HepG2 (cell line): ENCODE data around the gene PLK4. TPM values are rescaled to one million over a fixed set of nuclear protein-coding genes. Genes with fewer than 3 reads are reported as not detected.
"Not testable (repeated sequence)": the region's sequence is repeated elsewhere in the genome, so short reads cannot be mapped to it uniquely, and the experiment has no call there.

Experiments used
- ATAC-seq: fragments of 200-7000 bp; cut with Tn5 transposase; 3 replicates; pipeline ENCODE4 v1.9.1; 2020; ENCODE audit warnings: mild to moderate bottlenecking, moderate library complexity
- BruUV-seq: library from RNA; stranded (reverse); fragments of 400-500 nt; replicated peaks from 2 replicates; lab custom pipeline; 2021; lab: Mats Ljungman, UMichigan
- CTCF ChIA-PET: fragments of 300-600 bp; formaldehyde crosslinking; extraction: SDS; loops from one replicate; lab custom pipeline; 2021; ENCODE audit warnings: low total read pairs, inconsistent platforms, low intra/inter-chr PET ratio; lab: Yijun Ruan, JAX
- POLR2A ChIA-PET: fragments of 350-600 bp; sonication (Branson Sonifier 250); formaldehyde crosslinking; loops from one replicate; lab custom pipeline; 2020; ENCODE audit warnings: antibody characterized with exemption, inconsistent platforms; lab: Yijun Ruan, JAX
- DNase-seq: peaks from one replicate; pipeline ENCODE4 v3.0.0-alpha.2; 2015; ENCODE audit warnings: low spot score
- FAIRE-seq: peaks from 3 replicates; lab custom pipeline; 2011; peaks lifted over from hg19 to GRCh38; lab: Jason Lieb, UNC
- H2AFZ ChIP-seq: one replicate; pipeline ENCODE4 v1.6.1; 2011; ENCODE audit warnings: low read length, inconsistent platforms
- H3K27ac ChIP-seq: fragments of 300-600 bp; 3 replicates; pipeline ENCODE4 v1.8.0; 2011; ENCODE audit warnings: mixed run types, mild to moderate bottlenecking, mixed read lengths, low read length, inconsistent platforms; ENCODE audit not compliant: insufficient read depth; ENCODE audit errors: extremely low read length
- H3K27me3 ChIP-seq, 2 experiments: fragments of 200-600 bp in 1 of 2; 2 replicates in 1 of 2; 3 replicates in 1 of 2; pipeline versions ENCODE4 v1.6.0 to v1.8.0; 2011; ENCODE audit warnings: low read length in 2 of 2, mild to moderate bottlenecking in 2 of 2, moderate library complexity in 2 of 2, inconsistent platforms in 1 of 2; ENCODE audit not compliant: insufficient read depth in 2 of 2, control insufficient read depth in 1 of 2
- H3K36me3 ChIP-seq, 2 experiments: fragments of 200-600 bp in 1 of 2; replicated peaks in 1 of 2; 2 replicates in 1 of 2; 3 replicates in 1 of 2; pipeline versions ENCODE4 v1.5.1 to v1.8.0; 2011; ENCODE audit warnings: low read length in 2 of 2, inconsistent platforms in 1 of 2; ENCODE audit not compliant: insufficient read depth in 2 of 2, control insufficient read depth in 1 of 2
- H3K4me1 ChIP-seq: 2 replicates; pipeline ENCODE4 v1.5.1; 2012; ENCODE audit warnings: low read length, inconsistent platforms; ENCODE audit not compliant: insufficient read depth
- H3K4me2 ChIP-seq: 2 replicates; pipeline ENCODE4 v1.6.0; 2011; ENCODE audit warnings: low read depth, low read length, inconsistent platforms
- H3K4me3 ChIP-seq, 3 experiments: fragments of 200-600 bp in 1 of 3; sonication (generic), shearing (Covaris generic) in 1 of 3; replicated peaks in 1 of 3; 2 replicates each; pipeline ENCODE4 v1.5.1; 2011 to 2016; ENCODE audit warnings: low read length in 3 of 3, inconsistent platforms in 2 of 3, low read depth in 2 of 3, mild to moderate bottlenecking in 2 of 3, control low read depth in 1 of 3, mixed read lengths in 1 of 3; ENCODE audit not compliant: insufficient read depth in 1 of 3
- H3K79me2 ChIP-seq: one replicate; pipeline ENCODE4 v1.6.1; 2011; ENCODE audit warnings: low read length, inconsistent platforms; ENCODE audit not compliant: insufficient read depth
- H3K9ac ChIP-seq: 2 replicates; pipeline ENCODE4 v1.6.0; 2011; ENCODE audit warnings: mild to moderate bottlenecking, low read depth, low read length, inconsistent platforms; ENCODE audit not compliant: insufficient read depth
- H3K9me3 ChIP-seq: 2 replicates; pipeline ENCODE4 v1.5.1; 2012; ENCODE audit warnings: mild to moderate bottlenecking, low read length
- H4K20me1 ChIP-seq: 2 replicates; pipeline ENCODE4 v1.6.0; 2011; ENCODE audit warnings: inconsistent platforms, mild to moderate bottlenecking, low read length, moderate library complexity; ENCODE audit not compliant: insufficient read depth
- CEBPB ChIP-seq: IDR thresholded peaks from 2 replicates; pipeline ENCODE4 v1.6.1; 2011; ENCODE audit warnings: low read depth, low read length, improper control_type of control experiment, borderline replicate concordance
- CEBPG ChIP-seq: IDR thresholded peaks from 2 replicates; pipeline ENCODE4 v1.6.1; 2016
- FOSL2 ChIP-seq: sonication (generic); formaldehyde crosslinking; IDR thresholded peaks from 2 replicates; pipeline ENCODE4 v1.4.0; 2020; ENCODE audit warnings: missing genetic modification reagents
- FOXA3 ChIP-seq: IDR thresholded peaks from 2 replicates; pipeline ENCODE4 v1.6.1; 2016; ENCODE audit warnings: missing genetic modification reagents, missing compliant biosample characterization
- FOXJ3 ChIP-seq: sonication (generic); formaldehyde crosslinking; IDR thresholded peaks from 2 replicates; pipeline ENCODE4 v1.4.0; 2020; ENCODE audit warnings: missing genetic modification reagents, mild to moderate bottlenecking, borderline replicate concordance
- FOXO1 ChIP-seq: sonication (generic); formaldehyde crosslinking; IDR thresholded peaks from 2 replicates; pipeline ENCODE4 v1.4.0; 2020; ENCODE audit warnings: missing genetic modification reagents
- GFI1 ChIP-seq: sonication (generic); formaldehyde crosslinking; IDR thresholded peaks from 2 replicates; pipeline ENCODE4 v1.5.0; 2020; ENCODE audit warnings: missing genetic modification reagents, mild to moderate bottlenecking, borderline replicate concordance
- HNF4A ChIP-seq: sonication (generic); formaldehyde crosslinking; IDR thresholded peaks from 2 replicates; pipeline ENCODE4 v1.4.0; 2020; ENCODE audit warnings: missing genetic modification reagents
- MED1 ChIP-seq: sonication (generic); formaldehyde crosslinking; IDR thresholded peaks from 2 replicates; pipeline ENCODE4 v1.4.0; 2020; ENCODE audit warnings: missing genetic modification reagents
- NCOA2 ChIP-seq: sonication (generic); formaldehyde crosslinking; IDR thresholded peaks from 2 replicates; pipeline ENCODE4 v1.8.0; 2022; ENCODE audit warnings: inconsistent platforms
- POGZ ChIP-seq: sonication (generic); formaldehyde crosslinking; IDR thresholded peaks from 2 replicates; pipeline ENCODE4 v1.4.0; 2020; ENCODE audit warnings: mild to moderate bottlenecking, missing genetic modification reagents
- RARA ChIP-seq: IDR thresholded peaks from 2 replicates; pipeline ENCODE4 v1.6.1; 2016; ENCODE audit warnings: missing genetic modification reagents, missing compliant biosample characterization
- RXRA ChIP-seq: sonication (generic); formaldehyde crosslinking; IDR thresholded peaks from 2 replicates; pipeline ENCODE4 v1.5.1; 2020; ENCODE audit warnings: missing genetic modification reagents
- RXRB ChIP-seq: IDR thresholded peaks from 2 replicates; pipeline ENCODE4 v1.6.1; 2016; ENCODE audit warnings: borderline replicate concordance, missing genetic modification reagents, missing compliant biosample characterization
- SAP130 ChIP-seq: IDR thresholded peaks from 2 replicates; pipeline ENCODE4 v1.6.1; 2016; ENCODE audit warnings: low read depth
- TBX2 ChIP-seq: sonication (generic); formaldehyde crosslinking; IDR thresholded peaks from 2 replicates; pipeline ENCODE4 v1.5.0; 2020; ENCODE audit warnings: missing genetic modification reagents, mild to moderate bottlenecking, borderline replicate concordance
- WGBS: methylation state at CpG from one replicate; pipeline ENCODE4 v1.1.6; 2017; ENCODE audit warnings: low lambda C conversion rate; 5-methylcytosine and 5-hydroxymethylcytosine counted together
- in situ Hi-C: cut with HindIII; loops from 2 replicates; pipeline ENCODE4 v1.10.0; 2017; ENCODE audit warnings: low pct_unique_long_range_greater_than_20kb; ENCODE audit not compliant: extremely low pct_ligation_motif_present
- intact Hi-C: fragments of 100-400 bp; cut with micrococcal nuclease; formaldehyde crosslinking; loops from one replicate; pipeline ENCODE4 v1.10.0; 2022; ENCODE audit not compliant: unreplicated experiment
- polyA plus RNA-seq, 8 experiments: library from polyadenylated mRNA; depleted of rRNA in 3 of 8; stranded (reverse) in 7 of 8; unstranded in 1 of 8; fragments of >200 nt; fragmentation: Illumina TruSeq in 4 of 8; extraction: Trizol in 4 of 8; gene quantifications; 2 replicates each; pipeline versions ENCODE4 v1.2.1 to v1.2.3, GENCODE V29; 2011 to 2016; ENCODE audit warnings: low read depth in 4 of 8, missing spikeins in 1 of 8, mixed read lengths in 1 of 8; ENCODE audit not compliant: insufficient read depth in 1 of 8
- total RNA-seq, 5 experiments: library from RNA; depleted of rRNA; stranded (reverse); fragments of >200 nt; fragmentation: Illumina TruSeq; extraction: Trizol; gene quantifications; 2 replicates each; pipeline ENCODE4 v1.2.3, GENCODE V29; 2016; ENCODE audit warnings: low read depth in 1 of 5
- TF ChIP-seq, protein P1 (sequence below): sonication (generic); formaldehyde crosslinking; IDR thresholded peaks from 2 replicates; pipeline ENCODE4 v1.5.1; 2020; ENCODE audit warnings: mild to moderate bottlenecking, missing genetic modification reagents, moderate library complexity
- TF ChIP-seq, protein P2 (sequence below): sonication (generic); formaldehyde crosslinking; IDR thresholded peaks from 2 replicates; pipeline ENCODE4 v1.5.0; 2020; ENCODE audit warnings: mild to moderate bottlenecking, missing genetic modification reagents

PLK4 gene
- total and polyA plus RNA-seq, 2 of the 13 experiments (the other 11 are each of a cell fraction or from before 2014, with no cell fraction given) = 22.4 to 46.1 TPM

DNA sequence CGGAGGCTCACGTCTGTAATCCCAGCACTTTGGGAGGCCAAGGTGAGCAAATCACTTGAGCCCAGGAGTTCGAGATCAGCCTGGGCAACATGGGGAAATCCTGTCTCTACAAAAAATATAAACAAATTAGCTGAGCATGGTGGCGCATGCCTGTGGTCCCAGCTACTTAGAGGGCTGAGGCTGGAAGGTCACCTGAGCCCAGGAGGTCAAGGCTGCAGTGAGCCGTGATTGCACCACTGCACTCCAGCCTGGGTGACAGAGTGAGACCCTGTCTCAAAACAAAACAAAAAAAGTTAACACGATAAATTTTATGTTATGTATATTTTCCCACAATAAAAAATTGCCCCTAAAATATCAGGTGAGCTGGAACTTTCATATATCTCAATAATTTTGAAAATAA, 51.1 kb downstream of the PLK4 start:
- peak; percentile 63 for DNase-seq
- in situ Hi-C loops, H3K27me3 ChIP-seq, H3K9ac ChIP-seq, H3K4me2 ChIP-seq, H3K4me3 ChIP-seq, H2AFZ ChIP-seq, H3K4me1 ChIP-seq, BruUV-seq, H3K79me2 ChIP-seq, H3K36me3 ChIP-seq, H3K9me3 ChIP-seq, CTCF ChIA-PET, intact Hi-C loops, H4K20me1 ChIP-seq: not testable (repeated sequence)
- H3K27ac ChIP-seq = peak overlapping the region; percentile 28
- peak; percentile 92 for ATAC-seq
- peak; percentile 80 for FAIRE-seq
- WGBS = 40% methylated on average over 6 of the region's 6 CpGs
- POLR2A ChIA-PET = interaction anchor here (0.9 to 1.1 kb wide), 3 partner anchors 32 to 50 kb away, joined by 3 to 4 read pairs (median 3); partner anchors contain the start of genes ABHD18 and MFSD8
- peak; percentile 5; the same call in 1 of the 2 replicates for TF ChIP-seq TBX2 (CRISPR knock-in tag)
- peak; percentile 54; the same call in 1 of the 2 replicates for TF ChIP-seq RXRB (CRISPR knock-in tag)
- TF ChIP-seq GFI1 (CRISPR knock-in tag) = peak; percentile 90
- TF ChIP-seq HNF4A (CRISPR knock-in tag) = peak; percentile 43; the same call in 1 of the 2 replicates
- 0 out of 2 replicates have a peak, but pooled peaks have one; percentile 29 for TF ChIP-seq FOSL2
- peak; percentile 48; the same call in 1 of the 2 replicates for TF ChIP-seq FOXJ3 (CRISPR knock-in tag)
- 0 out of 2 replicates have a peak, but pooled peaks have one; percentile 20 for TF ChIP-seq FOXA3
- TF ChIP-seq, protein P1, sequence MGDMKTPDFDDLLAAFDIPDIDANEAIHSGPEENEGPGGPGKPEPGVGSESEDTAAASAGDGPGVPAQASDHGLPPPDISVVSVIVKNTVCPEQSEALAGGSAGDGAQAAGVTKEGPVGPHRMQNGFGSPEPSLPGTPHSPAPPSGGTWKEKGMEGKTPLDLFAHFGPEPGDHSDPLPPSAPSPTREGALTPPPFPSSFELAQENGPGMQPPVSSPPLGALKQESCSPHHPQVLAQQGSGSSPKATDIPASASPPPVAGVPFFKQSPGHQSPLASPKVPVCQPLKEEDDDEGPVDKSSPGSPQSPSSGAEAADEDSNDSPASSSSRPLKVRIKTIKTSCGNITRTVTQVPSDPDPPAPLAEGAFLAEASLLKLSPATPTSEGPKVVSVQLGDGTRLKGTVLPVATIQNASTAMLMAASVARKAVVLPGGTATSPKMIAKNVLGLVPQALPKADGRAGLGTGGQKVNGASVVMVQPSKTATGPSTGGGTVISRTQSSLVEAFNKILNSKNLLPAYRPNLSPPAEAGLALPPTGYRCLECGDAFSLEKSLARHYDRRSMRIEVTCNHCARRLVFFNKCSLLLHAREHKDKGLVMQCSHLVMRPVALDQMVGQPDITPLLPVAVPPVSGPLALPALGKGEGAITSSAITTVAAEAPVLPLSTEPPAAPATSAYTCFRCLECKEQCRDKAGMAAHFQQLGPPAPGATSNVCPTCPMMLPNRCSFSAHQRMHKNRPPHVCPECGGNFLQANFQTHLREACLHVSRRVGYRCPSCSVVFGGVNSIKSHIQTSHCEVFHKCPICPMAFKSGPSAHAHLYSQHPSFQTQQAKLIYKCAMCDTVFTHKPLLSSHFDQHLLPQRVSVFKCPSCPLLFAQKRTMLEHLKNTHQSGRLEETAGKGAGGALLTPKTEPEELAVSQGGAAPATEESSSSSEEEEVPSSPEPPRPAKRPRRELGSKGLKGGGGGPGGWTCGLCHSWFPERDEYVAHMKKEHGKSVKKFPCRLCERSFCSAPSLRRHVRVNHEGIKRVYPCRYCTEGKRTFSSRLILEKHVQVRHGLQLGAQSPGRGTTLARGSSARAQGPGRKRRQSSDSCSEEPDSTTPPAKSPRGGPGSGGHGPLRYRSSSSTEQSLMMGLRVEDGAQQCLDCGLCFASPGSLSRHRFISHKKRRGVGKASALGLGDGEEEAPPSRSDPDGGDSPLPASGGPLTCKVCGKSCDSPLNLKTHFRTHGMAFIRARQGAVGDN (CRISPR knock-in tag) = peak; percentile 33
- peak; percentile 47; the same call in 1 of the 2 replicates for TF ChIP-seq SAP130
- TF ChIP-seq CEBPG (CRISPR knock-in tag) = peak; percentile 79
- peak; percentile 39; the same call in 1 of the 2 replicates for TF ChIP-seq RXRA (CRISPR knock-in tag)
- 0 out of 2 replicates have a peak, but pooled peaks have one; percentile 21 for TF ChIP-seq FOXO1 (CRISPR knock-in tag)
- peak; percentile 43; the same call in 1 of the 2 replicates for TF ChIP-seq NCOA2
- TF ChIP-seq RARA (CRISPR knock-in tag) = peak; percentile 74
- peak; percentile 42 for TF ChIP-seq MED1 (CRISPR knock-in tag)
- peak; percentile 63; the same call in 1 of the 2 replicates for TF ChIP-seq CEBPB
- TF ChIP-seq, protein P2, sequence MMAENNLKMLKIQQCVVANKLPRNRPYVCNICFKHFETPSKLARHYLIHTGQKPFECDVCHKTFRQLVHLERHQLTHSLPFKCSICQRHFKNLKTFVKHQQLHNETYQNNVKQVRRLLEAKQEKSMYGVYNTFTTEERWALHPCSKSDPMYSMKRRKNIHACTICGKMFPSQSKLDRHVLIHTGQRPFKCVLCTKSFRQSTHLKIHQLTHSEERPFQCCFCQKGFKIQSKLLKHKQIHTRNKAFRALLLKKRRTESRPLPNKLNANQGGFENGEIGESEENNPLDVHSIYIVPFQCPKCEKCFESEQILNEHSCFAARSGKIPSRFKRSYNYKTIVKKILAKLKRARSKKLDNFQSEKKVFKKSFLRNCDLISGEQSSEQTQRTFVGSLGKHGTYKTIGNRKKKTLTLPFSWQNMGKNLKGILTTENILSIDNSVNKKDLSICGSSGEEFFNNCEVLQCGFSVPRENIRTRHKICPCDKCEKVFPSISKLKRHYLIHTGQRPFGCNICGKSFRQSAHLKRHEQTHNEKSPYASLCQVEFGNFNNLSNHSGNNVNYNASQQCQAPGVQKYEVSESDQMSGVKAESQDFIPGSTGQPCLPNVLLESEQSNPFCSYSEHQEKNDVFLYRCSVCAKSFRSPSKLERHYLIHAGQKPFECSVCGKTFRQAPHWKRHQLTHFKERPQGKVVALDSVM (CRISPR knock-in tag) = peak; percentile 19; the same call in 1 of the 2 replicates
- TF ChIP-seq POGZ (CRISPR knock-in tag) = peak; percentile 62; the same call in 1 of the 2 replicates
